WTC11 (cell line): ENCODE results near the gene RBM47. TPM values are rescaled to one million over a fixed set of nuclear protein-coding genes. Genes with fewer than 3 reads are reported as not detected.

ENCODE experiments used
- ATAC-seq: fragments of 200-7000 bp; cut with Tn5 transposase; 2 replicates; pipeline ENCODE4 v1.10.0; 2021; ENCODE audit warnings: mild to moderate bottlenecking, moderate library complexity
- CTCF ChIA-PET: fragments of 300-600 bp; sonication (Branson Sonifier 250); formaldehyde crosslinking; loops from one replicate; lab custom pipeline; 2021; ENCODE audit warnings: antibody characterized with exemption; lab: Charles Lee
- POLR2A ChIA-PET: fragments of 350-600 bp; sonication (Branson Sonifier 250); formaldehyde crosslinking; loops from one replicate; lab custom pipeline; 2021; ENCODE audit warnings: antibody characterized with exemption; lab: Charles Lee
- DNase-seq: peaks from one replicate; pipeline ENCODE4 v3.0.0; 2021; ENCODE audit warnings: low spot score
- H3K27ac Mint-ChIP-seq: 2 replicates; pipeline ENCODE4 v1.8.0; 2021; ENCODE audit warnings: mixed read lengths
- H3K27me3 Mint-ChIP-seq: 2 replicates; pipeline ENCODE4 v1.8.0; 2021; ENCODE audit warnings: low read depth, mild to moderate bottlenecking, moderate library complexity, mixed read lengths
- H3K36me3 Mint-ChIP-seq: 2 replicates; pipeline ENCODE4 v1.8.0; 2021; ENCODE audit warnings: mixed read lengths
- H3K4me1 Mint-ChIP-seq: 2 replicates; pipeline ENCODE4 v1.8.0; 2022; ENCODE audit warnings: mixed read lengths
- H3K4me3 Mint-ChIP-seq: 2 replicates; pipeline ENCODE4 v1.8.0; 2021; ENCODE audit warnings: mild to moderate bottlenecking, moderate library complexity, mixed read lengths
- H3K9me3 Mint-ChIP-seq: 2 replicates; pipeline ENCODE4 v1.8.0; 2021; ENCODE audit warnings: mixed read lengths
- ARID4B ChIP-seq: sonication (generic); formaldehyde crosslinking; IDR thresholded peaks from 2 replicates; pipeline ENCODE4 v1.8.0; 2023; ENCODE audit warnings: missing genetic modification reagents, mild to moderate bottlenecking, borderline replicate concordance
- ATF2 ChIP-seq: sonication (generic); formaldehyde crosslinking; IDR thresholded peaks from 2 replicates; pipeline ENCODE4 v1.8.1; 2022; ENCODE audit warnings: low read depth, missing genetic modification reagents, borderline replicate concordance
- FOXP4 ChIP-seq: sonication (generic); formaldehyde crosslinking; IDR thresholded peaks from 2 replicates; pipeline ENCODE4 v1.8.0; 2022; ENCODE audit warnings: mild to moderate bottlenecking, missing genetic modification reagents
- HMGXB4 ChIP-seq: sonication (generic); formaldehyde crosslinking; IDR thresholded peaks from 2 replicates; pipeline ENCODE4 v1.8.1; 2023; ENCODE audit warnings: mild to moderate bottlenecking, moderate library complexity, missing genetic modification reagents
- MAX ChIP-seq: sonication (generic); formaldehyde crosslinking; IDR thresholded peaks from 2 replicates; pipeline ENCODE4 v1.8.0; 2022; ENCODE audit warnings: mild to moderate bottlenecking, missing genetic modification reagents
- MXD4 ChIP-seq: fragments of 250-450 bp; sonication (Bioruptor Pico); IDR thresholded peaks from 2 replicates; pipeline ENCODE4 v1.8.0; 2021; ENCODE audit warnings: mild to moderate bottlenecking, moderate library complexity, borderline replicate concordance
- MYBL2 ChIP-seq: sonication (generic); formaldehyde crosslinking; IDR thresholded peaks from 2 replicates; pipeline ENCODE4 v1.8.1; 2023; ENCODE audit warnings: mild to moderate bottlenecking, moderate library complexity, missing genetic modification reagents
- OVOL2 ChIP-seq: fragments of 250-450 bp; sonication (Bioruptor Pico); IDR thresholded peaks from 2 replicates; pipeline ENCODE4 v1.9.0; 2021; ENCODE audit warnings: mild to moderate bottlenecking, borderline replicate concordance
- PRDM15 ChIP-seq: sonication (generic); formaldehyde crosslinking; IDR thresholded peaks from 2 replicates; pipeline ENCODE4 v1.8.0; 2022; ENCODE audit warnings: missing genetic modification reagents
- SMAD4 ChIP-seq: sonication (generic); formaldehyde crosslinking; IDR thresholded peaks from 2 replicates; pipeline ENCODE4 v1.8.0; 2022; ENCODE audit warnings: mild to moderate bottlenecking, missing genetic modification reagents
- TCF7 ChIP-seq: sonication (generic); formaldehyde crosslinking; IDR thresholded peaks from 2 replicates; pipeline ENCODE4 v1.8.0; 2022; ENCODE audit warnings: mild to moderate bottlenecking, low read depth, missing genetic modification reagents, moderate library complexity
- total RNA-seq: library from RNA; stranded (reverse); gene quantifications from 3 replicates; pipeline ENCODE4 v1.2.3, GENCODE V29; 2021

Gene RBM47
- total RNA-seq, 1 experiment from 2014 or later: 97.9 TPM

- Mint-ChIP-seq H3K4me3 (no peak overlapping the region), H3K9me3 (no peaks in the 10 kb centered on the region), H3K27ac (no peak overlapping the region), H3K4me1 (peaks cover 47% of the 10 kb centered on the region), H3K36me3 (no peaks in the 10 kb centered on the region), H3K27me3 (no peaks in the 10 kb centered on the region)
- ATAC-seq (no peak), DNase-seq (no peak)
- CTCF ChIA-PET: no interaction called here
- no peak for TF ChIP-seq MYBL2 (CRISPR knock-in tag)
- TF ChIP-seq ARID4B (CRISPR knock-in tag): no peak
- no peak for TF ChIP-seq HMGXB4 (CRISPR knock-in tag)
- TF ChIP-seq MAX (CRISPR knock-in tag): no peak
- TF ChIP-seq OVOL2: no peak
- no peak for TF ChIP-seq TCF7 (CRISPR knock-in tag)
- no peak for TF ChIP-seq FOXP4 (CRISPR knock-in tag)
- TF ChIP-seq PRDM15 (CRISPR knock-in tag): no peak
- no peak for TF ChIP-seq ATF2 (CRISPR knock-in tag)
- POLR2A ChIA-PET: no interaction called here
Measured at GRCh38 chr4:40479378-40479777, 150.3 kb downstream of the RBM47 start.

- CTCF ChIA-PET: interaction anchor here (0.6 to 1.1 kb wide), 2 partner anchors 243 to 371 kb away, joined by 3 to 5 read pairs; no protein-coding TSS in a partner anchor
- peak overlapping the region; percentile 50 for H3K27ac Mint-ChIP-seq
- H3K27me3 Mint-ChIP-seq: no peaks in the 10 kb centered on the region
Measured at GRCh38 chr4:40475609-40476008, 154.1 kb downstream of the RBM47 start.

More at GRCh38 chr4:40475609-40476008, 154.1 kb downstream of the RBM47 start:
- POLR2A ChIA-PET: interaction anchor here (0.5 kb wide), 1 partner anchor 47 kb away, joined by 3 read pairs; no protein-coding TSS in a partner anchor
- no peak for TF ChIP-seq SMAD4 (CRISPR knock-in tag)
- TF ChIP-seq MXD4 (CRISPR knock-in tag): no peak
- Mint-ChIP-seq H3K4me3 (no peak overlapping the region), H3K9me3 (no peaks in the 10 kb centered on the region), H3K36me3 (no peaks in the 10 kb centered on the region), H3K4me1 (peaks cover 25% of the 10 kb centered on the region)
- ATAC-seq (peak; percentile 43; the same call in 1 of the 2 replicates), DNase-seq (no peak)
